Esophagus squamous epithelium (tissue), 4 donors: ENCODE measurements around the gene EIF3K.

Source experiments
- POLR2A ChIP-seq, 4 donors: fragments of 450-650 bp; IDR thresholded peaks; one replicate each; pipeline ENCODE4 v1.6.1; 2017; ENCODE audit warnings: antibody characterized with exemption in 4 of 4, mild to moderate bottlenecking in 4 of 4, moderate library complexity in 3 of 4
- TF ChIP-seq, protein P1 (sequence below), 6 experiments: fragments of 450-650 bp in 4 of 6; fragments of 200-600 bp in 2 of 6; sonication (generic) in 2 of 6; IDR thresholded peaks; one replicate each; pipeline ENCODE4 v1.5.1; 2016 to 2019; ENCODE audit warnings: antibody characterized with exemption in 6 of 6, mild to moderate bottlenecking in 4 of 6, moderate library complexity in 4 of 6

DNA sequence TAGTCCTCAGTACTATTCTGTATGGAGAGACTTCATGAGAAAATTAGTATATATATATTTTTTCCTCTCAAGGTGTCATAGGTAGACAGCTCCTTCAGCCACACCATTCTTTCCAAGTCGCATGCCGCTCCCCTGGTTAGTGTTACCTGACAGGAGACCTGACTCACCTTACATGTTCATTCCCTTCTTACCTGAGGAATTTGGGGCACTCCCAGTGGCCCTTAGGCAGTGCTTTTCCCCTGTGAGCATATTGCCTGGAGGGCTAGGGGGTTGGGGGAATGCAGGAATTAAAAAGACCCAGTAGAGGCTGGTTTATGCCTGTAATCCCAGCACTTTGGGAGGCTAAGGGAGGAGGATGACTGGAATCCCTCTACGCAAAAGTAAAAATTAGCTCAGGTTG lies 19.5 kb downstream of the EIF3K start:
- TF ChIP-seq, protein P1, sequence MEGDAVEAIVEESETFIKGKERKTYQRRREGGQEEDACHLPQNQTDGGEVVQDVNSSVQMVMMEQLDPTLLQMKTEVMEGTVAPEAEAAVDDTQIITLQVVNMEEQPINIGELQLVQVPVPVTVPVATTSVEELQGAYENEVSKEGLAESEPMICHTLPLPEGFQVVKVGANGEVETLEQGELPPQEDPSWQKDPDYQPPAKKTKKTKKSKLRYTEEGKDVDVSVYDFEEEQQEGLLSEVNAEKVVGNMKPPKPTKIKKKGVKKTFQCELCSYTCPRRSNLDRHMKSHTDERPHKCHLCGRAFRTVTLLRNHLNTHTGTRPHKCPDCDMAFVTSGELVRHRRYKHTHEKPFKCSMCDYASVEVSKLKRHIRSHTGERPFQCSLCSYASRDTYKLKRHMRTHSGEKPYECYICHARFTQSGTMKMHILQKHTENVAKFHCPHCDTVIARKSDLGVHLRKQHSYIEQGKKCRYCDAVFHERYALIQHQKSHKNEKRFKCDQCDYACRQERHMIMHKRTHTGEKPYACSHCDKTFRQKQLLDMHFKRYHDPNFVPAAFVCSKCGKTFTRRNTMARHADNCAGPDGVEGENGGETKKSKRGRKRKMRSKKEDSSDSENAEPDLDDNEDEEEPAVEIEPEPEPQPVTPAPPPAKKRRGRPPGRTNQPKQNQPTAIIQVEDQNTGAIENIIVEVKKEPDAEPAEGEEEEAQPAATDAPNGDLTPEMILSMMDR (IDR thresholded peaks at IDR 0.05): no peak
- TF ChIP-seq POLR2A (IDR thresholded peaks at IDR 0.05): no peak
